LNCaP clone FGC (cell line): ENCODE measurements around the gene PPP1R27.
A peak's percentile ranks its signal among the peaks of the same experiment; 100 is the strongest.

Experiments
- DNase-seq: peaks from one replicate; pipeline ENCODE4 v3.0.0-alpha.2; 2011; ENCODE audit warnings: low read depth
- H3K4me3 ChIP-seq: 2 replicates; pipeline ENCODE4 v1.5.1; 2011; ENCODE audit warnings: mild to moderate bottlenecking, low read depth, low read length, control low read depth
- CTCF ChIP-seq: IDR thresholded peaks from 2 replicates; pipeline ENCODE4 v1.5.1; 2012; ENCODE audit warnings: mild to moderate bottlenecking; ENCODE audit not compliant: control insufficient read depth, insufficient read depth; ENCODE audit errors: extremely low read depth

The PPP1R27 gene

GRCh38 chr17:81825841-81826466 lies 8.9 kb downstream of the PPP1R27 start:
- H3K4me3 ChIP-seq = no peak overlapping the region
- DNase-seq = no peak
- TF ChIP-seq CTCF = 0 out of 2 replicates have a peak, but pooled peaks have one; percentile 1

- TF ChIP-seq CTCF = no peak
- no peak for DNase-seq
- no peak overlapping the region for H3K4me3 ChIP-seq
Observed at GRCh38 chr17:81824595-81824994, 10.3 kb downstream of the PPP1R27 start.

GRCh38 chr17:81823820-81824550 lies 10.9 kb downstream of the PPP1R27 start:
- no peak for DNase-seq
- no peak for TF ChIP-seq CTCF
- H3K4me3 ChIP-seq = no peak overlapping the region

GRCh38 chr17:81822996-81823819 lies 11.6 kb downstream of the PPP1R27 start:
- no peak for TF ChIP-seq CTCF
- no peak overlapping the region for H3K4me3 ChIP-seq
- DNase-seq = no peak

- DNase-seq = no peak
- no peak for TF ChIP-seq CTCF
- H3K4me3 ChIP-seq = no peak overlapping the region
Observed at GRCh38 chr17:81822312-81822637, 12.6 kb downstream of the PPP1R27 start.

- peak; percentile 93 for DNase-seq
- no peak overlapping the region for H3K4me3 ChIP-seq
- peak; percentile 83 for TF ChIP-seq CTCF
Observed at GRCh38 chr17:81821603-81822311, 13.1 kb downstream of the PPP1R27 start.
